HG02981 (cell line): Measurements from ENCODE around the gene RAPGEF1.

Source experiments
- ATAC-seq: cut with Tn5 transposase; IDR thresholded peaks from one replicate; pipeline ENCODE4 v1.9.1; 2021; ENCODE audit warnings: mild to moderate bottlenecking, moderate library complexity; ENCODE audit not compliant: unreplicated experiment

The RAPGEF1 gene

GRCh38 chr9:131708226-131709002 lies 31.5 kb downstream of the RAPGEF1 start:
- no peak for ATAC-seq

GRCh38 chr9:131707733-131708157 lies 32.1 kb downstream of the RAPGEF1 start:
- ATAC-seq = no peak

GRCh38 chr9:131707050-131707449 lies 32.8 kb downstream of the RAPGEF1 start:
- no peak for ATAC-seq

- ATAC-seq = no peak
Observed at GRCh38 chr9:131706608-131706970, 33.3 kb downstream of the RAPGEF1 start.

GRCh38 chr9:131704988-131705387 lies 34.9 kb downstream of the RAPGEF1 start:
- ATAC-seq = no peak

- no peak for ATAC-seq
Observed at GRCh38 chr9:131704141-131704983, 35.5 kb downstream of the RAPGEF1 start.

- ATAC-seq = no peak
Observed at GRCh38 chr9:131703697-131704096, 36.2 kb downstream of the RAPGEF1 start.

- no peak for ATAC-seq
Observed at GRCh38 chr9:131702911-131703310, 37.0 kb downstream of the RAPGEF1 start.

- no peak for ATAC-seq
Observed at GRCh38 chr9:131701789-131702337, 38.0 kb downstream of the RAPGEF1 start.

- no peak for ATAC-seq
Observed at GRCh38 chr9:131701436-131701781, 38.5 kb downstream of the RAPGEF1 start.

GRCh38 chr9:131700765-131701435 lies 39.0 kb downstream of the RAPGEF1 start:
- no peak for ATAC-seq

GRCh38 chr9:131700076-131700475 lies 39.8 kb downstream of the RAPGEF1 start:
- no peak for ATAC-seq

- no peak for ATAC-seq
Observed at GRCh38 chr9:131698618-131698985, 41.3 kb downstream of the RAPGEF1 start.

GRCh38 chr9:131697908-131698617 lies 41.8 kb downstream of the RAPGEF1 start:
- no peak for ATAC-seq

- no peak for ATAC-seq
Observed at GRCh38 chr9:131697097-131697496, 42.8 kb downstream of the RAPGEF1 start.

- no peak for ATAC-seq
Observed at GRCh38 chr9:131695836-131696460, 43.9 kb downstream of the RAPGEF1 start.

GRCh38 chr9:131695366-131695765 lies 44.5 kb downstream of the RAPGEF1 start:
- ATAC-seq = no peak

GRCh38 chr9:131693651-131694597 lies 46.0 kb downstream of the RAPGEF1 start:
- no peak for ATAC-seq
